Upper lobe of left lung (tissue), 4 donors: ENCODE results near the gene ENDOD1.
"Not testable (repeated sequence)": the region's sequence is repeated elsewhere in the genome, so short reads cannot be mapped to it uniquely, and the experiment has no call there.

Experiments used
- EP300 ChIP-seq, 4 donors: sonication (generic); formaldehyde crosslinking; IDR thresholded peaks; one replicate each; pipeline ENCODE4 v1.5.1; 2017; ENCODE audit warnings: antibody characterized with exemption in 4 of 4, control low read depth in 2 of 4
- POLR2A ChIP-seq, 4 donors: fragments of 450-650 bp; IDR thresholded peaks; one replicate each; pipeline ENCODE4 v1.5.1; 2016 to 2017; ENCODE audit warnings: antibody characterized with exemption in 4 of 4, mild to moderate bottlenecking in 2 of 4
- POLR2AphosphoS5 ChIP-seq, 2 donors: sonication (generic); formaldehyde crosslinking; IDR thresholded peaks; one replicate each; pipeline ENCODE4 v1.5.1; 2017; ENCODE audit warnings: antibody characterized with exemption in 2 of 2
- TF ChIP-seq, protein P1 (sequence below), 6 experiments: fragments of 450-650 bp in 4 of 6; fragments of 200-600 bp in 2 of 6; sonication (generic) in 2 of 6; IDR thresholded peaks; one replicate each; pipeline ENCODE4 v1.5.1; 2016 to 2019; ENCODE audit warnings: antibody characterized with exemption in 6 of 6

GRCh38 chr11:95049122-95049521 lies 40.5 kb upstream of the ENDOD1 start, which contains the start of gene KDM4F:
- not testable (repeated sequence) for TF ChIP-seq POLR2A, POLR2AphosphoS5, EP300 (IDR thresholded peaks at IDR 0.05)
- TF ChIP-seq, protein P1, sequence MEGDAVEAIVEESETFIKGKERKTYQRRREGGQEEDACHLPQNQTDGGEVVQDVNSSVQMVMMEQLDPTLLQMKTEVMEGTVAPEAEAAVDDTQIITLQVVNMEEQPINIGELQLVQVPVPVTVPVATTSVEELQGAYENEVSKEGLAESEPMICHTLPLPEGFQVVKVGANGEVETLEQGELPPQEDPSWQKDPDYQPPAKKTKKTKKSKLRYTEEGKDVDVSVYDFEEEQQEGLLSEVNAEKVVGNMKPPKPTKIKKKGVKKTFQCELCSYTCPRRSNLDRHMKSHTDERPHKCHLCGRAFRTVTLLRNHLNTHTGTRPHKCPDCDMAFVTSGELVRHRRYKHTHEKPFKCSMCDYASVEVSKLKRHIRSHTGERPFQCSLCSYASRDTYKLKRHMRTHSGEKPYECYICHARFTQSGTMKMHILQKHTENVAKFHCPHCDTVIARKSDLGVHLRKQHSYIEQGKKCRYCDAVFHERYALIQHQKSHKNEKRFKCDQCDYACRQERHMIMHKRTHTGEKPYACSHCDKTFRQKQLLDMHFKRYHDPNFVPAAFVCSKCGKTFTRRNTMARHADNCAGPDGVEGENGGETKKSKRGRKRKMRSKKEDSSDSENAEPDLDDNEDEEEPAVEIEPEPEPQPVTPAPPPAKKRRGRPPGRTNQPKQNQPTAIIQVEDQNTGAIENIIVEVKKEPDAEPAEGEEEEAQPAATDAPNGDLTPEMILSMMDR (IDR thresholded peaks at IDR 0.05), result not testable (repeated sequence)
